HG03064 (cell line): ENCODE measurements around the gene A2M.

Experiments used
- ATAC-seq: cut with Tn5 transposase; IDR thresholded peaks from one replicate; pipeline ENCODE4 v1.9.1; 2021; ENCODE audit warnings: low read depth; ENCODE audit not compliant: unreplicated experiment

A2M gene

DNA sequence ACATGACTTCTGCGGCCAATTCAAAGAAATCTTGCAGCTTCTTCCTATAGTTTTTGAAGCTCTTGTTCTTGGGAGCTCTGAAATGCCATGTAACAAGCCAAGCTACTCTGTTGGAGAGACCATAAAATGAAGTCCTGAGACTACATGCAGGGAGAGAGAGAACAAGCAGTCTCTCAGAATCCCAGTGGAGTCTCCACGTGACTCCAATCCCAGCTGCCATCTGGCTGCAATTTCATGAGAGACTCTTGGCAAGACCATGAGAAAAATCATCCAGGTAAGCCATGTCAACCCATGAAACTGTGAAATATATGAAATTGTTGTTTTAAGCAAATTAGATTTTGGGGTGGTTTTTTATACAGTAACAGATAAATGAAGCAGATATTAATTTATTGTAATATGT is 72.0 kb downstream of the A2M start:
- ATAC-seq, result no peak

DNA sequence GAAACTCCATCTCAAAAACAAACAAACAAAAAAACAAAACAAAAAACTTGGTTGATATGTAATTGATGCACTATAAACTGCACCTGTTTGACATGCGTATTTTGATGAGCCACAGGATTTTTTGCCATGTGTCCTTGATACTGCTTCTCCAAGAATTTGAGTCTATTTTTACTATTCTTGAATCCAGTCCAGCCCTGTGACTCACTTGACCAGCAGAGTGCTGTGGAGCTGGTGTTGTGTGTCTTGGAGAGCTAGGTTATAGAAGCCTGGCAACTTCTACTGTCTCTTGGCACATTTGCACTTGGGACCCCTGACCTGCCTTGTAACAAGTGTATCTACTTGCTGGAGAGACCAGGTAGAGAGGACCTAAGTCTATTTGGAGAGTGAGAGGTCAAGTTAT is 74.4 kb downstream of the A2M start:
- ATAC-seq, result no peak

DNA sequence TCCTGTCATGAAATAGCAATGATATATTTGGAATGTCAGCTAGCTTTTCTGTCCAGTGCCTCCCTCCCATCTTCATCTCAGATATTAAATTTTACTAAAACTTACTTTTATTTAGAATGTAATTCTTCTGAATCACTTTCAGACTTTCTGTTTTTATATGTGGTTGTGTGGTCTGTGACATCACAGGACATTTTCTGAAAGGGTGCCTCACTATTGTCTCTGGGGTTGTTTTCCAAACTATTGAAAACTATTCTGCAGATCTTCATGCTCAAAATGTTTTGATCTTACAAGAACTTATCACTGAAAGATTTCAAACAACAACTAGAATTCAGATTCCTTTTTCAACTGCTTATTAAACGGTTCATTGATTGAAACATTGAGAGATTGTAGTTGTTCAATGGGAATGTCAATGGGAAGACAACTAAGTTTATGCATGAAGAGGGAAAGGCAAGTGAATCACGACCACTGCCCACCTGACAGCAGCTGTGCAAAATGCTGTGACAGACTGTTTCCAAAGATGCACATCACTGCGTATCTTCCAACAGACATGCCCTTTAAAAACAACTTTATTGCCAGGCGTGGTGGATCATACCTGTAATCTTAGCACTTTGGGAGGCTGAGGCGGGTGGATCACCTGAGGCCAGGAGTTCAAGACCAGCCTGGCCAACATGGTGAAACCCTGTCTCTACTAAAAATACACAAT is 75.1 kb downstream of the A2M start:
- ATAC-seq, result no peak

DNA sequence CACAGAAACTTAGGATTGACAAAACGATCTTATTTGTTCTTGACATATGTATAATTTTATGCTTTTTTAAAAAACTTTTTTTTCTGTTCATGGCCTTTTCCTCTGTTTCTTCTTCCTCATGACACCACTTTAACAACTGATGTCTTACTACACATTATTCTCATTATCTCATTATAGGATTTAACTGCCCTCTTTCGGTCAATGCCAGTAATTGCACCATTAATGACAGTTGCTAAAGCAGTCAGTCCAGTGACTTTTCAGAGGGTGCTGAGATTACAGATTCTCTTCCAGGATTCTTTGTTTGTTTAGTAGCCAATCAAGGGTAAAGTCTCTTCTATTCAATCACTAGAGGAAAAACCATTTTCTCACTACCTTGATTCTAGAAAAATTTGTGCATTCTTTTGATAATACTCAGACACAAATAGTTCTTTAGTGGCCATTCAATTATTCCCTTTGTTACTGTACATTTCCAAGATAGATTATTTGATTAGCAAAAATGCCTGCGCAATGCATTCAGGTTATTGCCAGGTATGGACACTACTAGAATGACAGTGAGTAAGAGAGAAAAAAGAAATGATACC is 76.2 kb downstream of the A2M start:
- ATAC-seq, result no peak

DNA sequence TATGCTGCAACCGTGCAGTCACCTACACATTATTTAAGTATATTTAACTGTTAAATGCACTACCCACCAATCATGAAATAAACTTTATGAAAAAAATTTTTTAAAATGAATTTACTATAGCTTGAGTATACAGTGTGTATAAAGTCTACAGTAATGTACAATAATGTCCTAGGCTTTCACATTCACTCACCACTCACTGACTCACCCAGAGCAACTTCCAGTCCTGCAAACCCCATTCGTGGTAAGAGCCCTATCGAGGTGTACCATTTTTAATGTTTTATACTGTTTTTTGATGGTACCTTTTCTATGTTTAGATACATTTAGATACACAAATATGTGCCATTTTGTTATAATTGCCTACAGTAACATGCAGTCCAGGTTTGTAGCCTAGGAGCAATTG is 78.3 kb downstream of the A2M start:
- ATAC-seq, result no peak

DNA sequence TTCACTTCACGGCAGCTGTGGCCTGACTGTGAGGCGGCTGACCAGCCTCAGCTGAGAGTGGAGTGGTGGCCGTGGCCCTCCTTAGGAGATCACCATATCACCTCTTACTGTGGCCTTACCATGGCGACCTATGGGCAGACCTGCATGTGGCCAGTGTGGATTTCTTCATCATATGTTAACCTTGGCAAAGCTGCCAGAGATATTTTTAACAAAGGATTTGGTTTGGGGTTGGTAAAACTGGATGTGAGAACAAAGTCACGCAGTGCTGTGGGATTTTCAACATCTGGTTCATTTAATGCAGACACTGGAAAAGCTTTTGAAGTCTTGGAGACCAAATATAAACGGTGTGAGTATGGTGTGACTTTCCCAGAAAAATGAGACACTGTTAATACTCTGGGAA is 79.5 kb downstream of the A2M start:
- no peak for ATAC-seq

DNA sequence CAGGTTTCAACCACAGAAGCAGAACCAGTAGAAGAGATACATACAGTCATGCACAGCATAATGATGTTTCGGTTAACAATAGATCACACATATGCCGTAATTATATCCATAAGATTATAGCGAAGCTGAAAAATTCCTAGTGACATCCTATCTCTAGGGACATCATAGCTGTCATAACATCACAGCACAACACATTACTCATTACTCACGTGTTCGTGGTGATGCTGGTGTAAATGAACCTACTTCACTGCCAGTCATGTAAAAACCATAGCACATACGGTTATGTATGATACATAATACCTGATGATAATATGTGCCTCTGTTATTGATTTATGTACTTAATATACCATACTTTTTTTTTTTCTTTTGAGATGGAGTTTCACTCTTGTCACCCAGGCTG is 81.6 kb downstream of the A2M start:
- no peak for ATAC-seq

DNA sequence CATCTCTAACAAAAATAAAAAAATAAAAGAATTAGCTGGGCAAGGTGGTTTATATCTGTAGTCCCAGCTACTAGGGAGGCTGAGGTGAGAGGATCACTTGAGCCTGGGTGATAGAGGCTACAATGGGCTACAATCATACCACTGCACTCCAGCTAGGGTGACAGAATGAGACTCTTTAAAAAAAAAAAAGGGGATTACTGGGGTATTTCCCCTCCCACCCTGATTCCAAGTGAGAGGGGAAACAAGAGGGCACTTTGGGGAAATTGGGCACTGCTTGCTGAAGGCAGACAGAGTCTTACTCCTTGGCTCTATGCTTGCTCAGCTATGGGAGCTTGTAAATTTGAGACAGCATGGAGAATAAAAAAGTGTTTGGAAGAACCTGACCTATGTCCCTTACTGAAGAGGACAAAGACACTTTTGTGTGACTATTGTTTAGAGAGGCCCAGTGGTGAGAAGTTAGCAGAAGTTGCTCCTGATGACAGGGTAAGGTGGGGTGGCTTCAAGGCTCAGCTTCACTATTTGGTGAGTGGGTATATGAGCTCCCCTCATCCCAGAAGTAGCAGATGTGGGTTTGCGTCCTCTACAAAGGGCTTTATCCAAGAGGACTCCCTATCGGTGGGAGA is 82.3 kb downstream of the A2M start:
- ATAC-seq, result no peak

DNA sequence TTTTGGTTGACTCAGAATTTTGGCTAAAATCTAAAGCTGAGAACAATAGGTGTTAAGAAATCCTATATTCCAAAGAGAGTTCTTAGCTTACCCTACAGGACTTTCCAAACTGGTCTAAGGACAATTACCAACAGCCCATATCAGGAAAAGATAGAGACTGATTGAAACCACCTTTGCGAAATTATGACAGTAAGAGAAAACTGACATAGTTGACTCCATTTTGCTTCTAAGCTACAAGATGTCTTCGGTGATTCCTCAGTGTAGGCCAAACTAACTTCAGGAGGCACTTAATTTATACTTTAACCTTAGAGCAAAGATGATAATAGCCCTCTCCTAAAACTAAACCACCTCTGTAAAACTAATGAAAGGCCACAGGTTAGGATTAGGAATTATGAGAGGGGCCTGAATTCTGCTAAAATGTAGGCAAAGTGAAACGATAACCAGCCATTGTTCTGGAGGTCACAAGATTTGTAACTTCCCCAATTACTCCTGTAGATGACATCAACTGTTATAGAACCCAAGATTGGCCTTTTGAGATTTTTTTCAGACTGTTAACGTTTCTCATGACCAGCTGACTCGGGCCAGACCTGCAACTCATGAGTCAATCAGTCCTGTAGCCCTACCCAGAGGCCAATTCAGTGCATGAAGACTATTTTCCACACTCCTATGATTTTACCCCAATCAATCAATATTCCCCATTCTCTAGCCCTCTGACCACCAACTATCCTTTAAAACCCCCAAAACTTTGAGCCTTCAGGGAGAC is 83.3 kb downstream of the A2M start:
- no peak for ATAC-seq

DNA sequence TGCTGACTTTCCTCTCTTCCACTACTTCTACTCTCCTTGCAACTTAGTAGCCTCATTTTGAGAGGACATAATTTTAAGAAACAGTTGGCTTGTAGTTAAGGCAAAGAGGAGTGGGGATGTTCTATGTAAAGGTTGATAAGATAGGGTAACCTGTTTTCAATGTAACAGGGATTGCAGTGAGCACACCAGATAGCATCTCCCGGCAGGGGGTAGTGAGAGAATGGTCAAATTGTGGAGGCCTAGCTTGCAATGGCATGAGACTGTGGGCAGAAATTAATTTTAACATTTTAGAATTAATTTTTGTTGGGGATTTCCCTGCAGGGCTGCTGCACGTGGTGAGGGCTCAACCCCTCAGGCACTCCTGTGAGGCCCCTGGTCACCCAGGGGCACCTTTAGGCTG is 84.9 kb downstream of the A2M start:
- no peak for ATAC-seq

DNA sequence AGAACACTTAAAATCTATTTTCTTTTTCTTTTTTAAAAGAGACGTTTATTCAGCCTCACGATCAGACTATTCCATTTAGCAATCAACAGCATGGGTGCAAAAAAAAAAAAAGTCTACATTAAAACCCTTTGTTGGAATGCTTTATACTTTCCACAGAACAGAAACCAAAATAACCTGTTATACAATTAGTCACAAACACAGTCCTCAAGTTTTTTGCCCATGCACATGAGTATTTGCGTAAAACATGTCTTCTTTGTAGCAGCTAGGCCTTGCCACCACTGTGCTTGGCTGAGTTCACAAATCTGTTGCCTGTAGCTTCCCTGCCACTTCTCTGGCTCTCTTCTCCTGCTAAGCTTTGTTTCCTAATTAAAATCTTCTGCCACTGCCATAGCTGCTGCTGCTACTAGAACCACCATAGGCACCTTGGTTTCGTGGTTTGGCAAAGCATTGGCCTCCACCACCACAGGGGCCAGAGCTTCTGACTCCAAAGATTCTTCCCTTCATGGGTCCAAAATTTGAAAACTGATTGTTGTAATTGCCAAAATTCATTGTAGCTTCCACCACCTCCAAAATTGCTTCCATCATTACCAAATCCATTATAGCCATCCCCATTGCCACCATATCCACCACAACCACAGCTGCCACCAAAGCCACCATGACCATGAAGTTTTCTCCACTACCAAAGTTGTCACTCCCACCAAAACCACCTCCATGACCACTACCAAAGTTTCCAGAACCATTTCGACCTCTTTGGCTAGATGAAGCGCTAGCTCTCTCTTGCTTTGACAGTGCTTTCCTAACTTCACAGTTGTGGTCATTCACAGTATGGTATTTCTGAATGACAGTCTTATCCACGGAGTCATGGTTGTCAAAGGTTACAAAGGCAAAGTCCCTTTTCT is 88.3 kb downstream of the A2M start:
- no peak for ATAC-seq

DNA sequence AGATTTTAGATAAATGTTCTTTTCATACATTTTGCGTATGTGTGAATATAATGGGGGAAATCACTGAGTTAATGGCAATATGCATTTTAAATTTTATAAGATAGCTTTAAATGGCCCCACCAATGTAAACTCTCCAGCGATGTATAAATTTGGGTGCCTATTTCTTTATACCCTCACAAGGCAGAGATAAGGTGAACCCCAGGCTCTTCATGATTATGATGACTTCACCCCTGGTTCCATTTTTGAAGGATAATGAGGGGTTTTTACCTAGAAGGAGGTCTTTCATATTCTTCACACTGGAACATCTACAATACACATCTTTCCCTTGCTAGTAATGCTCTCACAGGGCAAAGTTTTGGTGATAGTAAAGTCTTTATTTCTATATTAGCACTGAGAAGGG is 91.2 kb downstream of the A2M start:
- no peak for ATAC-seq

DNA sequence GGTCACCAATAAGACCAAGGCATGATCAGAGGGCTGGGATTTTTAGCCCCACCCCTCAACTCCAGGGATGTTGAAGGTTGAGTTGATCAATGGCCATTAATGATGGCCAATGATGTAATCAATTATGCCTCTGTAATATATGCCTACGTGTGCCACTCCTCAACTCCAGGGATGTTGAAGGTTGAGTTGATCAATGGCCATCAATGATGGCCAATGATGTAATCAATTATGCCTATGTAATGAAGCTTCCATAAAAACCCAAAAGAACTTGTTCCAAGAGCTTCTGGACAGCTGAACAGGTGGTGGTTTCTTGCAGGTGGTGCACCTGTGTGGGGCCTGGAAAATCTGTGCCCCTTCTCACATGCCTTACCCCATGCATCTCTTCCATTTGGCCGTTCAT is 93.1 kb downstream of the A2M start:
- ATAC-seq, result no peak
